ENCODE data around the gene RC3H1.
A peak's percentile ranks its signal among the peaks of the same experiment; 100 is the strongest.

RC3H1 gene

DNA sequence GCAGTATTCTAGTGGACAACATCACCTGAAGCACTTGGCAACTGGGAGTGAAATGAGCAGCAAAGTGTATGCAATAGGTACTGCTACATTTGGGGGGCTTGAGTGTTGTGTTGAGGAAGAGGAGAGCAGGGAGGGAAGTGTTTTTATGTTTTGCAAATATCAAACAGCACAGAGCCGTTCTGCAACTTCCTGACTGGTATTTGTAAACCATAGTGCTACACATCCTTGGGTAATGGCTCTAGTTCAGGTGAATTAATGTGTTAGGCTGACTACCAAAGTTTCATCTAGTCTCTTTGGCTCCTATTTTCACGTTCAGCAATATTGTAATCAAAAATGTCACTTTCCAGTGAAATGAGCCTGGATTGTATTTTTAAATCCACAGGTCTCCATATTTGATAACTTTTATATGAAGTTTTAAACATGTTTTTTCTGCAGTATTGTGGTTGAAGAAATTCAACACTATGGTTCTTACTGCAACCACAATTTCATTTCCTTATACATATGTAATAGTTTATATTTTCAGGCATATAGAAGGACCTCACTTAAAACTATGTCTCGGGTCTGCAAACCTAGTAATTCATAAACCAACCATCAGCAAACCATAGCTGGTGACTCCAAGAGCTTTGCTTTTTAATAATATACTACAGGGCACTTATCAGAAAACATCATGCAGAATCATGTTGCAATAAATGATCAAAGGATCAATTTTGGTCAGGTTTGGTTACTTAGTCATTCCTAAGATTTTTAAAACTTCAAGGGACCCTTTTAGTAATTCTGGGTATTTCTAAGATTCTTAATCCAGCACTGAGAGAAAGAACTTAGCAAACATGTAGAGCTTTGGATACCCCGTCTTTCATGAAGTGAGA, 135.2 kb downstream of the RC3H1 start:
- TF ChIP-seq, protein P1, sequence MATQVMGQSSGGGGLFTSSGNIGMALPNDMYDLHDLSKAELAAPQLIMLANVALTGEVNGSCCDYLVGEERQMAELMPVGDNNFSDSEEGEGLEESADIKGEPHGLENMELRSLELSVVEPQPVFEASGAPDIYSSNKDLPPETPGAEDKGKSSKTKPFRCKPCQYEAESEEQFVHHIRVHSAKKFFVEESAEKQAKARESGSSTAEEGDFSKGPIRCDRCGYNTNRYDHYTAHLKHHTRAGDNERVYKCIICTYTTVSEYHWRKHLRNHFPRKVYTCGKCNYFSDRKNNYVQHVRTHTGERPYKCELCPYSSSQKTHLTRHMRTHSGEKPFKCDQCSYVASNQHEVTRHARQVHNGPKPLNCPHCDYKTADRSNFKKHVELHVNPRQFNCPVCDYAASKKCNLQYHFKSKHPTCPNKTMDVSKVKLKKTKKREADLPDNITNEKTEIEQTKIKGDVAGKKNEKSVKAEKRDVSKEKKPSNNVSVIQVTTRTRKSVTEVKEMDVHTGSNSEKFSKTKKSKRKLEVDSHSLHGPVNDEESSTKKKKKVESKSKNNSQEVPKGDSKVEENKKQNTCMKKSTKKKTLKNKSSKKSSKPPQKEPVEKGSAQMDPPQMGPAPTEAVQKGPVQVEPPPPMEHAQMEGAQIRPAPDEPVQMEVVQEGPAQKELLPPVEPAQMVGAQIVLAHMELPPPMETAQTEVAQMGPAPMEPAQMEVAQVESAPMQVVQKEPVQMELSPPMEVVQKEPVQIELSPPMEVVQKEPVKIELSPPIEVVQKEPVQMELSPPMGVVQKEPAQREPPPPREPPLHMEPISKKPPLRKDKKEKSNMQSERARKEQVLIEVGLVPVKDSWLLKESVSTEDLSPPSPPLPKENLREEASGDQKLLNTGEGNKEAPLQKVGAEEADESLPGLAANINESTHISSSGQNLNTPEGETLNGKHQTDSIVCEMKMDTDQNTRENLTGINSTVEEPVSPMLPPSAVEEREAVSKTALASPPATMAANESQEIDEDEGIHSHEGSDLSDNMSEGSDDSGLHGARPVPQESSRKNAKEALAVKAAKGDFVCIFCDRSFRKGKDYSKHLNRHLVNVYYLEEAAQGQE (IDR thresholded peaks at IDR 0.05; ENCODE audit: insufficient replicate concordance, low read depth): no peak
- no peak for TF ChIP-seq GABPA (IDR thresholded peaks at IDR 0.05; ENCODE audit: low read depth)
- TF ChIP-seq SPI1 (IDR thresholded peaks at IDR 0.05; ENCODE audit: borderline replicate concordance, low read depth): no peak
- TF ChIP-seq, protein P2, sequence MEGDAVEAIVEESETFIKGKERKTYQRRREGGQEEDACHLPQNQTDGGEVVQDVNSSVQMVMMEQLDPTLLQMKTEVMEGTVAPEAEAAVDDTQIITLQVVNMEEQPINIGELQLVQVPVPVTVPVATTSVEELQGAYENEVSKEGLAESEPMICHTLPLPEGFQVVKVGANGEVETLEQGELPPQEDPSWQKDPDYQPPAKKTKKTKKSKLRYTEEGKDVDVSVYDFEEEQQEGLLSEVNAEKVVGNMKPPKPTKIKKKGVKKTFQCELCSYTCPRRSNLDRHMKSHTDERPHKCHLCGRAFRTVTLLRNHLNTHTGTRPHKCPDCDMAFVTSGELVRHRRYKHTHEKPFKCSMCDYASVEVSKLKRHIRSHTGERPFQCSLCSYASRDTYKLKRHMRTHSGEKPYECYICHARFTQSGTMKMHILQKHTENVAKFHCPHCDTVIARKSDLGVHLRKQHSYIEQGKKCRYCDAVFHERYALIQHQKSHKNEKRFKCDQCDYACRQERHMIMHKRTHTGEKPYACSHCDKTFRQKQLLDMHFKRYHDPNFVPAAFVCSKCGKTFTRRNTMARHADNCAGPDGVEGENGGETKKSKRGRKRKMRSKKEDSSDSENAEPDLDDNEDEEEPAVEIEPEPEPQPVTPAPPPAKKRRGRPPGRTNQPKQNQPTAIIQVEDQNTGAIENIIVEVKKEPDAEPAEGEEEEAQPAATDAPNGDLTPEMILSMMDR (IDR thresholded peaks at IDR 0.05; ENCODE audit: insufficient read depth, low read length): no peak
- no peak for TF ChIP-seq POLR2AphosphoS5 (IDR thresholded peaks at IDR 0.05; ENCODE audit: low read depth)
- H3K27ac ChIP-seq (replicated peaks): peak overlapping the region; percentile 51
- peak in 1 of 2 experiments; percentile 37 for DNase-seq (ENCODE audit: low read depth in 1 of 2, low spot score in 1 of 2)
- no peak overlapping the region for H3K4me3 ChIP-seq (replicated peaks; ENCODE audit: insufficient read depth, low read length)
- no peaks in the 10 kb centered on the region for H3K27me3 ChIP-seq (ENCODE audit: insufficient read depth, poor library complexity, severe bottlenecking)

DNA sequence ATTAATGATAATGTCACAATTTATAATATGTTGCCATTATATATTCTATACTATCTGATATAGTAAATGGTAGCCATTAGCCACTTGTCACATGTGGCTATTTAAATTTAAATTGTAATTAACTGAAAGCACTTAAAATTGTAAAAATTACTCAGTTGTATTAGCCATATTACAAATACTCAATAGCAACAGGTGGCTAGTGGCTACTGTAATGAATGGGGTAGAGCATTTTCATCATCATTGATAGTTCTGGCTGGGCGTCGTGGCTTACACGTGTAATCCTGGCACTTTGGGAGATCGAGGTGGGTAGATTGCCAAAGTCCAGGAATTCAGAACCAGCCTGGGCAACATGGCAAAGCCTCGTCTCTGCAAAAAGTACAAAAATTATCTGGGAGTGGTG, 137.5 kb downstream of the RC3H1 start:
- Histone ChIP-seq H3K4me3 (replicated peaks; ENCODE audit: insufficient read depth, low read length) (no peak overlapping the region), H3K27me3 (ENCODE audit: insufficient read depth, poor library complexity, severe bottlenecking) (no peaks in the 10 kb centered on the region), H3K27ac (replicated peaks) (no peak overlapping the region)
- no peak for DNase-seq (ENCODE audit: low read depth in 1 of 2, low spot score in 1 of 2)
- no peak for TF ChIP-seq GABPA (IDR thresholded peaks at IDR 0.05; ENCODE audit: low read depth)
- TF ChIP-seq, protein P2 (IDR thresholded peaks at IDR 0.05; ENCODE audit: insufficient read depth, low read length): no peak
- TF ChIP-seq SPI1 (IDR thresholded peaks at IDR 0.05; ENCODE audit: borderline replicate concordance, low read depth): no peak
- TF ChIP-seq POLR2AphosphoS5 (IDR thresholded peaks at IDR 0.05; ENCODE audit: low read depth): no peak
- TF ChIP-seq, protein P1 (IDR thresholded peaks at IDR 0.05; ENCODE audit: insufficient replicate concordance, low read depth): no peak
